H1 (cell line): ENCODE data around the gene SCRN1. TPM values are rescaled to one million over a fixed set of nuclear protein-coding genes. Genes with fewer than 3 reads are reported as not detected.

ENCODE experiments used
- GABPA ChIP-seq: IDR thresholded peaks from 2 replicates; pipeline ENCODE4 v1.6.1; 2011; ENCODE audit warnings: mild to moderate bottlenecking, low read length, moderate library complexity, borderline replicate concordance; ENCODE audit not compliant: insufficient read depth
- KDM1A ChIP-seq: fragments of 200-600, 300-600 bp; sonication (generic); IDR thresholded peaks from 2 replicates; pipeline ENCODE4 v1.7.1; 2016; ENCODE audit warnings: mild to moderate bottlenecking, low read length, borderline replicate concordance
- YY1 ChIP-seq: IDR thresholded peaks from 2 replicates; pipeline ENCODE4 v1.6.1; 2011; ENCODE audit warnings: low read depth, mild to moderate bottlenecking, low read length
- polyA plus RNA-seq, 7 experiments: library from polyadenylated mRNA; depleted of rRNA in 3 of 7; stranded (reverse) in 5 of 7; unstranded in 2 of 7; fragments of >200 nt in 5 of 7; fragments of 200-250 nt in 2 of 7; gene quantifications; 1 replicate in 5 of 7; 2 replicates in 1 of 7; 4 replicates in 1 of 7; pipeline versions ENCODE4 v1.2.1 to v1.2.3, GENCODE V29; 2011 to 2013; ENCODE audit warnings: missing spikeins in 2 of 7, mixed read lengths in 2 of 7
- total RNA-seq: library from RNA; stranded (reverse); fragmentation: NEBNext Ultra II Directional; extraction: Animal tissue kit (Norgen Biotek cat#: 25700); gene quantifications from 2 replicates; pipeline ENCODE4 v1.2.1, GENCODE V29; 2021

The SCRN1 gene
- total and polyA plus RNA-seq, 2 of the 8 experiments (the other 6 are each of a cell fraction or from before 2014, with no cell fraction given) = 36.0 to 75.8 TPM

GRCh38 chr7:29884399-29885272 is 105.0 kb downstream of the SCRN1 start (continued):
- TF ChIP-seq GABPA = no peak
- peak; percentile 86 for TF ChIP-seq YY1
- peak; percentile 99 for TF ChIP-seq KDM1A
